H1 (cell line): ENCODE measurements around the gene CHI3L2. TPM values are rescaled to one million over a fixed set of nuclear protein-coding genes. Genes with fewer than 3 reads are reported as not detected.
"Not testable (repeated sequence)": the region's sequence is repeated elsewhere in the genome, so short reads cannot be mapped to it uniquely, and the experiment has no call there.

Experiments
- CTCF ChIA-PET: fragments of 300-600 bp; sonication (Branson Sonifier 250); formaldehyde crosslinking; loops from one replicate; lab custom pipeline; 2021; ENCODE audit not compliant: partially characterized antibody; lab: Charles Lee
- POLR2A ChIA-PET: fragments of 300-600 bp; sonication (Branson Sonifier 250); formaldehyde crosslinking; loops from one replicate; lab custom pipeline; 2021; ENCODE audit warnings: inconsistent platforms; ENCODE audit not compliant: partially characterized antibody; lab: Charles Lee
- DNase-seq, 2 experiments: peaks; one replicate each; pipeline versions ENCODE4 v3.0.0 to v3.0.0-alpha.2; 2010 to 2022; ENCODE audit warnings: low spot score in 2 of 2, low read depth in 1 of 2, mixed read lengths in 1 of 2
- FAIRE-seq: peaks from 2 replicates; lab custom pipeline; 2011; peaks lifted over from hg19 to GRCh38; lab: Jason Lieb, UNC
- H2AFZ ChIP-seq: 2 replicates; pipeline ENCODE4 v1.8.1; 2012; ENCODE audit warnings: low read length, inconsistent platforms
- H2AK5ac ChIP-seq: 2 replicates; pipeline ENCODE4 v1.6.1; 2013; ENCODE audit warnings: low read depth, low read length
- H2BK120ac ChIP-seq: replicated peaks from 2 replicates; pipeline ENCODE3; 2013; ENCODE audit warnings: low read depth, low read length, inconsistent platforms
- H2BK12ac ChIP-seq: 2 replicates; pipeline ENCODE4 v1.6.1; 2013; ENCODE audit warnings: low read depth, low read length
- H2BK15ac ChIP-seq: 2 replicates; pipeline ENCODE4 v1.6.1; 2013; ENCODE audit warnings: low read length
- H2BK20ac ChIP-seq: 2 replicates; pipeline ENCODE4 v1.6.1; 2013; ENCODE audit warnings: low read length
- H2BK5ac ChIP-seq: 2 replicates; pipeline ENCODE4 v1.6.1; 2013; ENCODE audit warnings: low read depth, low read length
- H3K14ac ChIP-seq: 2 replicates; pipeline ENCODE4 v1.6.1; 2013; ENCODE audit warnings: inconsistent platforms; ENCODE audit not compliant: insufficient read length
- H3K18ac ChIP-seq: 2 replicates; pipeline ENCODE4 v1.6.1; 2013; ENCODE audit warnings: low read length; ENCODE audit errors: extremely low read depth
- H3K23ac ChIP-seq: 2 replicates; pipeline ENCODE4 v1.6.1; 2013; ENCODE audit warnings: inconsistent platforms; ENCODE audit not compliant: insufficient read length
- H3K23me2 ChIP-seq: 2 replicates; pipeline ENCODE4 v1.6.1; 2013; ENCODE audit warnings: low read depth, low read length
- H3K27ac ChIP-seq: 2 replicates; pipeline ENCODE4 v1.6.1; 2011; ENCODE audit warnings: low read depth, low read length, inconsistent platforms
- H3K27me3 ChIP-seq, 4 experiments: replicated peaks in 1 of 4; 1 replicate in 1 of 4; 2 replicates in 3 of 4; pipeline versions ENCODE4 v1.6.1 to v1.8.1; 2011 to 2013; ENCODE audit warnings: low read length in 3 of 4, mild to moderate bottlenecking in 3 of 4, inconsistent platforms in 2 of 4, mixed read lengths in 2 of 4, moderate library complexity in 1 of 4; ENCODE audit not compliant: control insufficient read depth in 3 of 4, insufficient read depth in 3 of 4; ENCODE audit errors: extremely low read depth in 1 of 4
- H3K36me3 ChIP-seq, 4 experiments: 2 replicates each; pipeline versions ENCODE4 v1.6.1 to v1.8.1; 2011 to 2013; ENCODE audit warnings: mild to moderate bottlenecking in 4 of 4, low read length in 3 of 4, moderate library complexity in 2 of 4, control low read depth in 1 of 4, inconsistent platforms in 1 of 4; ENCODE audit not compliant: insufficient read depth in 4 of 4, control insufficient read depth in 2 of 4
- H3K4ac ChIP-seq: replicated peaks from 2 replicates; pipeline ENCODE3; 2013; ENCODE audit warnings: low read length, low read depth, mixed read lengths, inconsistent platforms; ENCODE audit not compliant: insufficient read length
- H3K4me1 ChIP-seq, 4 experiments: replicated peaks in 1 of 4; 1 replicate in 1 of 4; 2 replicates in 3 of 4; pipeline versions ENCODE4 v1.6.1 to v1.8.1; 2011 to 2013; ENCODE audit warnings: low read length in 3 of 4, inconsistent platforms in 2 of 4, mixed read lengths in 1 of 4; ENCODE audit not compliant: insufficient read depth in 4 of 4, control insufficient read depth in 3 of 4
- H3K4me2 ChIP-seq, 2 experiments: 2 replicates each; pipeline versions ENCODE4 v1.6.1 to v1.8.1; 2011 to 2013; ENCODE audit warnings: low read depth in 2 of 2, low read length in 2 of 2, control low read depth in 1 of 2, inconsistent platforms in 1 of 2, mild to moderate bottlenecking in 1 of 2; ENCODE audit not compliant: insufficient read depth in 1 of 2
- H3K4me3 ChIP-seq, 4 experiments: fragments of 200-600, 300-600 bp in 1 of 4; sonication (generic), shearing (Covaris generic), sonication (Bioruptor Twin) in 1 of 4; 2 replicates each; pipeline versions ENCODE4 v1.5.1 to v1.8.1; 2011 to 2016; ENCODE audit warnings: low read length in 4 of 4, low read depth in 3 of 4, control low read depth in 2 of 4, inconsistent platforms in 2 of 4, mild to moderate bottlenecking in 2 of 4, mixed read lengths in 1 of 4, moderate library complexity in 1 of 4; ENCODE audit not compliant: insufficient read depth in 2 of 4; ENCODE audit errors: extremely low read depth in 1 of 4
- H3K56ac ChIP-seq: replicated peaks from 2 replicates; pipeline ENCODE3; 2013; ENCODE audit warnings: low read depth, mild to moderate bottlenecking, mixed read lengths, low read length, inconsistent platforms; ENCODE audit not compliant: insufficient read length
- H3K79me1 ChIP-seq: 2 replicates; pipeline ENCODE4 v1.6.1; 2013; ENCODE audit warnings: low read depth, low read length, control low read depth
- H3K79me2 ChIP-seq, 2 experiments: 2 replicates each; pipeline versions ENCODE4 v1.6.1 to v1.8.1; 2012 to 2013; ENCODE audit warnings: low read length in 2 of 2, mild to moderate bottlenecking in 2 of 2, inconsistent platforms in 1 of 2; ENCODE audit not compliant: insufficient read depth in 2 of 2, control insufficient read depth in 1 of 2
- H3K9ac ChIP-seq, 4 experiments: replicated peaks in 1 of 4; 1 replicate in 1 of 4; 2 replicates in 3 of 4; pipeline versions ENCODE4 v1.6.1 to v1.8.1; 2011 to 2013; ENCODE audit warnings: low read depth in 3 of 4, low read length in 3 of 4, control low read depth in 2 of 4, mild to moderate bottlenecking in 2 of 4, moderate library complexity in 2 of 4, inconsistent platforms in 1 of 4; ENCODE audit errors: extremely low read depth in 1 of 4
- H3K9me3 ChIP-seq, 2 experiments: 2 replicates each; pipeline versions ENCODE4 v1.6.1 to v1.8.1; 2012 to 2013; ENCODE audit warnings: mild to moderate bottlenecking in 2 of 2, moderate library complexity in 2 of 2, control low read depth in 1 of 2, inconsistent platforms in 1 of 2, low read depth in 1 of 2, low read length in 1 of 2, mixed read lengths in 1 of 2; ENCODE audit not compliant: insufficient read depth in 2 of 2
- H4K20me1 ChIP-seq, 2 experiments: replicated peaks in 1 of 2; 2 replicates each; pipeline versions ENCODE3 to v1.8.1; 2011 to 2013; ENCODE audit warnings: inconsistent platforms in 2 of 2, low read length in 2 of 2, mild to moderate bottlenecking in 1 of 2; ENCODE audit not compliant: insufficient read depth in 2 of 2, control insufficient read depth in 1 of 2
- H4K5ac ChIP-seq: 2 replicates; pipeline ENCODE4 v1.6.1; 2013; ENCODE audit warnings: low read length, low read depth, mixed read lengths, inconsistent platforms; ENCODE audit not compliant: insufficient read length
- H4K8ac ChIP-seq: 2 replicates; pipeline ENCODE4 v1.8.0; 2013; ENCODE audit warnings: mild to moderate bottlenecking, moderate library complexity, low read length, inconsistent platforms; ENCODE audit not compliant: insufficient read depth; ENCODE audit errors: extremely low read depth
- H4K91ac ChIP-seq: replicated peaks from 2 replicates; pipeline ENCODE3; 2013; ENCODE audit warnings: low read length, mixed read lengths, inconsistent platforms; ENCODE audit not compliant: insufficient read length
- WGBS, 2 experiments: shearing (Covaris generic) in 1 of 2; methylation state at CpG; one replicate each; pipeline versions ENCODE4 v1.1.6 to v1.1.7; 2013 to 2015; ENCODE audit warnings: low lambda C conversion rate in 2 of 2, mixed read lengths in 2 of 2, inconsistent platforms in 1 of 2, low coverage in 1 of 2, missing lambda C conversion rate in 1 of 2; ENCODE audit not compliant: insufficient replicate concordance in 2 of 2, insufficient coverage in 1 of 2, insufficient read length in 1 of 2; ENCODE audit errors: extremely low coverage in 1 of 2, missing lambda C conversion rate in 1 of 2; 5-methylcytosine and 5-hydroxymethylcytosine counted together
- polyA plus RNA-seq, 7 experiments: library from polyadenylated mRNA; depleted of rRNA in 3 of 7; stranded (reverse) in 5 of 7; unstranded in 2 of 7; fragments of >200 nt in 5 of 7; fragments of 200-250 nt in 2 of 7; gene quantifications; 1 replicate in 5 of 7; 2 replicates in 1 of 7; 4 replicates in 1 of 7; pipeline versions ENCODE4 v1.2.1 to v1.2.3, GENCODE V29; 2011 to 2013; ENCODE audit warnings: missing spikeins in 2 of 7, mixed read lengths in 2 of 7
- total RNA-seq: library from RNA; stranded (reverse); fragmentation: NEBNext Ultra II Directional; extraction: Animal tissue kit (Norgen Biotek cat#: 25700); gene quantifications from 2 replicates; pipeline ENCODE4 v1.2.1, GENCODE V29; 2021

The CHI3L2 gene
- total and polyA plus RNA-seq, 2 of the 8 experiments (the other 6 are each of a cell fraction or from before 2014, with no cell fraction given), result not detected

- H3K56ac ChIP-seq, H3K27ac ChIP-seq, H3K18ac ChIP-seq, H4K20me1 ChIP-seq, H2BK20ac ChIP-seq, H3K4ac ChIP-seq, H3K9me3 ChIP-seq, H4K8ac ChIP-seq, H3K4me2 ChIP-seq, FAIRE-seq, H2AK5ac ChIP-seq, H2AFZ ChIP-seq, H3K36me3 ChIP-seq, H3K23ac ChIP-seq, H3K9ac ChIP-seq, H3K79me1 ChIP-seq, H3K14ac ChIP-seq, POLR2A ChIA-PET, H3K27me3 ChIP-seq, H2BK15ac ChIP-seq, H3K23me2 ChIP-seq, DNase-seq, H3K4me1 ChIP-seq, H3K79me2 ChIP-seq, H3K4me3 ChIP-seq, H4K5ac ChIP-seq, H2BK12ac ChIP-seq: not testable (repeated sequence)
- Histone ChIP-seq H2BK120ac (peak overlapping the region; percentile 84), H2BK5ac (peak overlapping the region; percentile 91; the same call in 1 of the 2 replicates), H4K91ac (peak overlapping the region; percentile 99)
- 92% methylated on average over 2 of the region's 2 CpGs; no CpG with 5 or more reads in 1 of the 2 experiments for WGBS, 2 experiments
- CTCF ChIA-PET, result interaction anchor here (1.3 to 2.6 kb wide), 4 partner anchors 17 to 185 kb away, joined by 4 to 11 read pairs (median 6); no protein-coding TSS in a partner anchor
These were observed 12.2 kb upstream of the CHI3L2 start for GRCh38 chr1:111215285-111215684.
